ENCODE measurements around the gene UNC13A.

UNC13A gene

GRCh38 chr19:17706750-17707181 is 18.6 kb upstream of the UNC13A start:
- no peak for DNase-seq (ENCODE audit: low read depth)

- DNase-seq (ENCODE audit: low read depth), result peak; percentile 60
These were observed 15.8 kb upstream of the UNC13A start for GRCh38 chr19:17703824-17704463.

- DNase-seq (ENCODE audit: low read depth), result no peak
These were observed 7.0 kb upstream of the UNC13A start for GRCh38 chr19:17695198-17695597.

DNA sequence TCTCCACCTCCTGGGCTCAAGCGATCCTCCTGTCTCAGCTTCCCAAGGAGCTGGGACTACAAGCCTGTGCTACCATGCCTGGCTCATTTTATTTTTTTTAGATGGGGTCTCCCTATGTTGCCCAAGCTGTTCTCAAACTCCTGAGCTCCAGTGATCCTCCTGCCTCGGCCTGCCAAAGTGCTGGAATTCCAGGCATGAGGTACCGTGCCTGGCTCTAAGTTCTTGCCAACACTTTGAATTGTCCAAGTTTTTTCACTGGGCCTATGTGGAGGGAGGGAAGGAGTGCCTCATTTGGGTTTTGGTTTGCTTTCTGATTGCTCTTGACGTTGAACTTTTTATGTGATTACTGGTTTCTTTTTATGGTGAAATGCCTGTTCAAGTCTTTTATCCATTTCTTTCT is 4.4 kb upstream of the UNC13A start:
- DNase-seq (ENCODE audit: low read depth), result no peak

- DNase-seq (ENCODE audit: low read depth), result no peak
These were observed 870 bp upstream of the UNC13A start for GRCh38 chr19:17688853-17689595.

DNA sequence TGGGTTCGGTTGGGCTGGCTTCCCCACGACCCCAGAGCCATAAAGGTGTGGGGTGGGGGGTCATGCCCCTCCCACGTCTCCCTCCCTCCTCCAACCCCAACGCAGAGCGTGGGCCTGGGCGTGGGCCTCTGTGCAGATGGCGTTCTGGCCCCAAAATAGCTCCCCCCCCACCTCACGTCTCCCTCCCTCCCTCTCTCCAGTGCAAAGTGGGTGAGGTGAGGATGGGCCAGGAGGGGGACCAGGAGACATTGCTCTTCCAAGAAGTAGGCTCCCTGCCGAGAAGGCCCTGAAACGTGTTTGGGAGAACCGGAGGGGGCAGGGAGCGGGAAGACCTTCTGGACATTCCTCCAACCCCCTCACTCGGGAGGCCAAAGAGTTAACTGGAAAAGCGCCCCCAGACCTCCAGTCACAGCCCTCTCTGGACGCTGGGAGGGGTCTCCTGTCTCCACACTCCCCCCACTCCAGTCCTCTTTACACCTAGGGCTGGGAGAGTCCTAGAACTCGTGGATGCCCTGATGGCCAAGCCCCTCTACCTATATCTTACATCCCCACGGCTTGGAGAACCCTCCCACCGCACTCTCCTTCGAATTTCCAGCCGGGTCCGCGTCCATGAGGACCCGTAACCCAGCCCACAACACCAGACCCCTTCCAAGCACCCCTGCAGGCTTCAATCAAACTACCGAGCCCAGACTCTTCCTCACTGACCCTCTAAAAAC is 855 bp downstream of the UNC13A start:
- DNase-seq (ENCODE audit: low read depth), result no peak

GRCh38 chr19:17686592-17687024 is 1.5 kb downstream of the UNC13A start:
- no peak for DNase-seq (ENCODE audit: low read depth)

DNA sequence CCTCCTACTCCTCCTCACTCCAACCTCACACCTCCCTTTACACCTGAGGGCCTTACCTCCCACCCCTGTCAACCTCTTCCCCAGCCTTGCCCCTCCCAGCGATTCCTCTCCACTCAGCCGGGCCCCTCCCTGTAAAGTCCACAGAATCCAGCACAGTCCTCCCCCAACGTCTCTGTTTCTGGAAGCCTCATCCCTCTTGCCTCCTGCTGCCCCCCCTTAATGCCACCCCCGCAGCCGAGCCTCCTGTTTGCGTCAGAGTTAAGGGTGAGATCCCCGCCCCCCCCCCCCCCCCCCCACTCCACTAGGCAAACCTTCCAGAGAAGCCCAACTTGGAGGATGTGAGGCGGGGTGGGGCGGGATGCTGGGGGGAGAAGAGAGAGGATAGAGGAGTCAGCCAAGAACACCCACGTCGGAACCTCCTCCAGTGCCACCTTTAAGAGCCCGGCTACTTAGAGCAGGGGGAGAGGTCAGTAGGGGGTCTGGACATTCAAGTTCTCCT is 2.1 kb downstream of the UNC13A start:
- no peak for DNase-seq (ENCODE audit: low read depth)

DNA sequence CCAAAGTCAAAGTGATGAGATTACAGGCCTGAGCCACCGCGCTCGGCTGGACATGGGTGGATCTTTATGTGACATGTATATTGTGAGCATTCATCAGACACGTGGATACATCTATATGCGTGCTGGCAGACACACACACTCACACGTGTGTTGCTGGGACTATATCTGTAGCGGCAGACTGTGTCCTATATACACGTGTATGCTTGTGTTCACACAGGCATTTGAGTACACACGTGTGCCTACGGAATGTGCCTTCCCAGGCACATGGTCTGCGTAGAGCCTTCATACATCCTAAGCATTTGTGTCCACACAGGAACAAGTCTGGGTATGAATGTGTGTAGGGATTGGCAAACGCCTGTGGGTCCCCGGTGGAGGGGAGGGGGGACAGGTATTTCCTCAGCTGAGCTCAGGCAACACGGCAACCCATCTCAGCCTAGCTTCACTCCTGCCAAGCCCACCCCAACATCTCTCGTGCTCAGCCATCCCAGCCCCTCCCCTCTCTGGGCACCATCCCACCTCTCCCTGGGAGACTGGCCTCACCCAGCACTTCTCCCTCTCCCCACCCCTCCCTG is 2.6 kb downstream of the UNC13A start:
- DNase-seq (ENCODE audit: low read depth), result no peak

- no peak for DNase-seq (ENCODE audit: low read depth)
These were observed 3.9 kb downstream of the UNC13A start for GRCh38 chr19:17684256-17684655.

DNA sequence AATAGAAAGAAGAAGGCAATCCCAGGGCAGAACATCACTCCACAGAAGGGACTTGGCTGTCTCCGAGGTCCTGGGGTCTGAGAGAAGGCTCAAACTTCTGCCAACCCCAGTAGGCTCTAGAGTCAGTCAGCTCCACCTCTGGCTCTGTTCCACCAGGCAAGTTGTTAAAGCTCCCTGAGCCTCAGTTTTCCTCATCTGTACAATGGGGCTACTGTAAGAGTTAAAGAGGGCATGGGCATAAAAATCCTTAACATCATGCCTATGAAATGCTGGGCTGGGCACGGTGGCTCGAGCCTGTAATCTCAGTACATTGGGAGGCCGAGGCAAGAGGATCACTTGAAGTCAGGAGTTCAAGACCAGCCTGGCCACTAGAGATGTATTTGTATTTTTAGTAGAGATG is 5.1 kb downstream of the UNC13A start:
- DNase-seq (ENCODE audit: low read depth), result no peak

- no peak for DNase-seq (ENCODE audit: low read depth)
These were observed 5.9 kb downstream of the UNC13A start for GRCh38 chr19:17682273-17682672.

- DNase-seq (ENCODE audit: low read depth), result no peak
These were observed 6.5 kb downstream of the UNC13A start for GRCh38 chr19:17681505-17682125.

DNA sequence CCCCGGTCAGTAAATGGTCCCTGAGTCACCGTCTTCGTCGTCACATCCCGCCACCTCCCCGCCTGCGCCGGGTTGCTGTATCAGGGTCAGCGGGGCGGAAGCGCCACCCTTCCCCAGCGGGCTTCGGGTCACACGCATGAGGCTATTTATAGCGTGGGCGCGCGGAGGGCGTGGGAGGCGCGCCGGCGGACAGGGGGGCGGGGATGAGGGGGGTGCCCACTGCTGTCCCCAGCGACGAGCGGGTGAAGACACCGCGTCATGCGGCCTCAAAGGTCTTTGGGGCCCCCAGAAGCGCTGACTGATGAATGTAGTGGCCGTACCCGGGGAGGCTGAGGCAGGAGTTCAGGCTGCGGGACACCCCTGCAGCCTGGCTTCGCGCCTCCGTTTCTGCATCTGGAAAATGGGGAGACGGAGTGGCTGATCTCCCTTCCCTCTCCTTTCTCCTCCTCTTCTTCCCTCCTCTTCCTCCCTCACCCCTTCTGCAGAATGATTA is 7.9 kb downstream of the UNC13A start:
- DNase-seq (ENCODE audit: low read depth), result peak; percentile 7

GRCh38 chr19:17679526-17680229 is 8.5 kb downstream of the UNC13A start:
- no peak for DNase-seq (ENCODE audit: low read depth)

GRCh38 chr19:17678836-17679235 is 9.3 kb downstream of the UNC13A start:
- DNase-seq (ENCODE audit: low read depth), result no peak

- no peak for DNase-seq (ENCODE audit: low read depth)
These were observed 11.2 kb downstream of the UNC13A start for GRCh38 chr19:17677002-17677401.

DNA sequence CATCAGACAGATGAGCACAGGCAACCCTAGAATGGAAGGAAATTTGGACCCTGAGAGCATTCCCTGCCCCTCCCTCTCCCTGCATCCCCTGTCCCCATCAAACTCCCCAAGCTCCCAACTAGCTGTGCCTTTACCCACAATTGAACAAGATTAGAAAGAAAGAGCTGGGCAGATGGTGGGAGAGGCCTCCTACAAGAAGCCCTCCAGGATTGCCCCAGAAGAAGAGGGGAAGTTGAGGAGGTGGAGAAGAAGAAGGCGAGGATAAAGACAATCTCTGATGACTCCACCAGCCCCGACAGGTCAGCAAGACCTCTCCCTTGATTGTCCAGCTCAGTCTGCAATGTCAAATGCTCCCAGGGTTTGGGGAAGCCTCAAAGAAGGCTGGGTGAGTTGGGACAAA is 11.9 kb downstream of the UNC13A start:
- no peak for DNase-seq (ENCODE audit: low read depth)

GRCh38 chr19:17673937-17674799 is 14.0 kb downstream of the UNC13A start:
- no peak for DNase-seq (ENCODE audit: low read depth)

DNA sequence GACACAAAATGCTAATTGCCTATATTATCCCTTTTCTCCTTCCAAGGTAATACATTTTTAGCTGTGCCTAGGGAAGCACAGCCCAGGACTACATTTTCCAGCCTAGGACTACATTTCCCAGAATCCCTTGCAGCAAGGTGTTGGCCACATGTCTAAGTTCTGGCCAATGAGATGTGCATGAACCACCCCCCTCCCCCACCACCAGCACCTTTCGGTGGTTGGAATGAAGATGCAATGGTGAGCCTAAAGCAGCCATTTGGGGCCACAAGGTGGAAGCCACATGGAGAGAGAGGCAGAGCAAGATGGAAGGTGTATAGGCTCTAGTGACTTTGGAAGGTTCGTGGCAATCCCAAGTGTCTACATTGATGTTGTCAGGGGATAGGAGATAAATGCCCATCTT is 16.2 kb downstream of the UNC13A start:
- DNase-seq (ENCODE audit: low read depth), result no peak

Measured in activated T-helper 9 cell treated with anti-CD3 and anti-CD28 coated beads, Interleukin-2, amount 50 U/mL, for 16 hours (primary cell).